Progenitor cell of endocrine pancreas (in vitro differentiated cells): Measurements from ENCODE around the gene AVPI1. TPM values are rescaled to one million over a fixed set of nuclear protein-coding genes. Genes with fewer than 3 reads are reported as not detected.

Experiments
- DNase-seq: peaks from one replicate; pipeline ENCODE4 v3.0.0; 2021; ENCODE audit warnings: low spot score; ENCODE audit not compliant: unreplicated experiment
- H3K27ac Mint-ChIP-seq: 2 replicates; pipeline ENCODE4 v1.8.0; 2021; ENCODE audit warnings: mild to moderate bottlenecking, moderate library complexity, mixed read lengths
- H3K27me3 Mint-ChIP-seq: 2 replicates; pipeline ENCODE4 v1.8.0; 2021; ENCODE audit warnings: mixed read lengths
- H3K36me3 Mint-ChIP-seq: 2 replicates; pipeline ENCODE4 v1.8.0; 2022; ENCODE audit warnings: mixed read lengths; ENCODE audit not compliant: insufficient read depth
- H3K4me1 Mint-ChIP-seq: 2 replicates; pipeline ENCODE4 v1.8.0; 2021; ENCODE audit warnings: low read depth, mixed read lengths
- H3K4me3 Mint-ChIP-seq: 2 replicates; pipeline ENCODE4 v1.8.0; 2021; ENCODE audit warnings: low read depth, mild to moderate bottlenecking, moderate library complexity, mixed read lengths
- H3K9me3 Mint-ChIP-seq: 2 replicates; pipeline ENCODE4 v1.8.0; 2021; ENCODE audit warnings: low read depth, mixed read lengths
- total RNA-seq: library from RNA; stranded (reverse); gene quantifications from 2 replicates; pipeline ENCODE4 v1.2.1, GENCODE V29; 2021
- TF ChIP-seq, protein P1 (sequence below): fragments of 200-600 bp; sonication (generic); IDR thresholded peaks from one replicate; pipeline ENCODE4 v1.5.0; 2021; ENCODE audit warnings: antibody characterized with exemption, mild to moderate bottlenecking; ENCODE audit not compliant: unreplicated experiment

AVPI1 gene
- total RNA-seq, 1 donor from 2014 or later = 4.3 TPM

DNA sequence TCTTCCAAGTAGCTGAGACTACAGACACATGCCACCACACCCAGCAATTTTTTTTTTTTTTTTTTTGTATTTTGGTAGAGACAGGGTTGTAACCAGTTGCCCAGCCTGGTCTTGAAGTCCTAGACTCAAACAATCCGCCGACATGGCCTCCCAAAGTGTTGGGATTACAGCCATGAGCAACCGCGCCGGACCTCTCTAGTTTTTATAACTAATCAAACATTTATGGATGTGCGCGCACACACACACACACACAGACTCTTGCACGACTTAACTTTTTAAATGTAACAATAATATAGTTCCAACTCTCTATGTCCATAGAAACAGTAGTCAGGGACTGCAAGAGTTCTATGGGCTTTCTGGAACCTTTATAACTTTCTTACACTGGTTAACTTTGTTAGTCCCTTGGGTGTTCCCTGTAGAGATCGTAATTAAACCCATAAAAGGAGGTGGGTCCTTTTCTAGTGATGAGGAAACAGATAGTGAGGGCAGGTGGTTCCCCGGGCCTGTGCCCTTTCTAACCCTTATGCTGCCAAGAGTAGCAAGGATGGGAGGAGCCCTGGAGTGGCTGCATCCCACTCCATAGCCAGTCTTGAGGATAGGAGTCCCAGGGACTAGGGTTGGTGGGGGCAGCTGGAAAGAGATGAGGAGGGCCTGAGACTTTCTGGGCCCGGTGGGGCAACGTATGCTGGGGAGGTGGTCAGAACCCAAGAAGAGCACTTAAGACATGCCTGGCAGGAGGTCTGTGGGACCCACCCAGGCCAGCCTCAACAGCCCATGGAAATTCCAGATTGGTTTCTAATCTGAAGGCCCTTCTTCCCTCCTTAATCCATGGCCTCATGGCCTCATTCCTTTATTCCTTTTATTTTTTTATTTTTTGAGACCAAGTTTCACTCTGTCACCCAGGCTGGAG lies 35.1 kb upstream of the AVPI1 start:
- Mint-ChIP-seq H3K4me3 (no peak overlapping the region), H3K36me3 (peaks cover 2% of the 10 kb centered on the region), H3K9me3 (no peaks in the 10 kb centered on the region), H3K27ac (no peak overlapping the region), H3K27me3 (no peaks in the 10 kb centered on the region), H3K4me1 (peaks cover 4% of the 10 kb centered on the region)
- DNase-seq = no peak
- TF ChIP-seq, protein P1, sequence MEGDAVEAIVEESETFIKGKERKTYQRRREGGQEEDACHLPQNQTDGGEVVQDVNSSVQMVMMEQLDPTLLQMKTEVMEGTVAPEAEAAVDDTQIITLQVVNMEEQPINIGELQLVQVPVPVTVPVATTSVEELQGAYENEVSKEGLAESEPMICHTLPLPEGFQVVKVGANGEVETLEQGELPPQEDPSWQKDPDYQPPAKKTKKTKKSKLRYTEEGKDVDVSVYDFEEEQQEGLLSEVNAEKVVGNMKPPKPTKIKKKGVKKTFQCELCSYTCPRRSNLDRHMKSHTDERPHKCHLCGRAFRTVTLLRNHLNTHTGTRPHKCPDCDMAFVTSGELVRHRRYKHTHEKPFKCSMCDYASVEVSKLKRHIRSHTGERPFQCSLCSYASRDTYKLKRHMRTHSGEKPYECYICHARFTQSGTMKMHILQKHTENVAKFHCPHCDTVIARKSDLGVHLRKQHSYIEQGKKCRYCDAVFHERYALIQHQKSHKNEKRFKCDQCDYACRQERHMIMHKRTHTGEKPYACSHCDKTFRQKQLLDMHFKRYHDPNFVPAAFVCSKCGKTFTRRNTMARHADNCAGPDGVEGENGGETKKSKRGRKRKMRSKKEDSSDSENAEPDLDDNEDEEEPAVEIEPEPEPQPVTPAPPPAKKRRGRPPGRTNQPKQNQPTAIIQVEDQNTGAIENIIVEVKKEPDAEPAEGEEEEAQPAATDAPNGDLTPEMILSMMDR = no peak

DNA sequence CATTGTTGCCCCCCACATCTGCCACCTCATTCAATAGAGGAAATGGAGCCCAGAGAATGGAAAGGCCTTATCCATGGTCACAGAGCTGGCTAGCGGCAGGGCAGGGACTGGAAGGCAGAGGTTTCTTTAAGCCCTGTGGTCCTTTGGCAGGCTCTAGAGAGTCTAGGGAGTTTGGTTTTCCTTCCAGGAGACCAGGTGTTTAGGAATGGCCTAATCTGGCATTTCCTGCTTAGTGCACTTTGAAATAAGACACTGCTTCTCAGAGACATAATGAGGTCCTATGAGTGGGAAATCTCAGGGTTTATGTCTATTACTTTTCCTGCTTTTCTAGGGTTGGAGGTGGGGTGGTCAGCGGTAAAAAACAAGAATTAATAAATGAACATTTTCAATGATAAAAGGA lies 32.6 kb upstream of the AVPI1 start:
- no peak for DNase-seq
- no peak overlapping the region for H3K27ac Mint-ChIP-seq
- peaks cover 18% of the 10 kb centered on the region for H3K27me3 Mint-ChIP-seq
- peaks cover 2% of the 10 kb centered on the region for H3K36me3 Mint-ChIP-seq
- TF ChIP-seq, protein P1 = no peak
- H3K4me1 Mint-ChIP-seq = peaks cover 6% of the 10 kb centered on the region
- H3K9me3 Mint-ChIP-seq = no peaks in the 10 kb centered on the region
- H3K4me3 Mint-ChIP-seq = no peak overlapping the region

DNA sequence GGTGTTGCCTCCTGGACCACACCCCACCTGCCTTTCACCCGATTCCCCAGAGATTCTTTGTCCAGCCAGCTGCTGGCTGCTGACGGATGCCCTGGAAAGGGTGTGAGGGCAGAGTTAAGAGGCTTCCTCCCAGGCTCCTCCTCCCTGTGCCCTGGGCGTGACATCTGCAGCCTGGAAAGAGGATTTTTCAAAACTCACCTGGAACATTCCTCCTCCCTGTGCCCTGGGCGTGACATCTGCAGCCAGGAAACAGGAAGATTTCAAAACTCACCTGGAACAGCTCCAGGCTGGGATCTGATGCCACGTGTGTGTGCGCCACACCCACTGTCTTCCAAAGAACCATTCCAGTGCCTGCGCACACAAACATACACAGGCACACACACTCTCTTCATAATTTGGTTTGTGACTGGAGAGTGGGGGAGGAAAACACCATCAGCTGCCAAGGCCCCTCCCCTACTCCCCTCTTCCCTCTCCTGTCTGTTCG lies 31.7 kb upstream of the AVPI1 start:
- peaks cover 21% of the 10 kb centered on the region for H3K27me3 Mint-ChIP-seq
- H3K36me3 Mint-ChIP-seq = peaks cover 2% of the 10 kb centered on the region
- peaks cover 8% of the 10 kb centered on the region for H3K4me1 Mint-ChIP-seq
- no peak overlapping the region for H3K27ac Mint-ChIP-seq
- TF ChIP-seq, protein P1 = no peak
- no peaks in the 10 kb centered on the region for H3K9me3 Mint-ChIP-seq
- DNase-seq = no peak
- no peak overlapping the region for H3K4me3 Mint-ChIP-seq

GRCh38 chr10:97718178-97718577 lies 31.1 kb upstream of the AVPI1 start:
- Mint-ChIP-seq H3K9me3 (no peaks in the 10 kb centered on the region), H3K36me3 (peaks cover 2% of the 10 kb centered on the region), H3K4me1 (peaks cover 8% of the 10 kb centered on the region), H3K27me3 (peaks cover 21% of the 10 kb centered on the region), H3K27ac (peak overlapping the region; percentile 67), H3K4me3 (no peak overlapping the region)
- TF ChIP-seq, protein P1 = no peak
- DNase-seq = no peak

DNA sequence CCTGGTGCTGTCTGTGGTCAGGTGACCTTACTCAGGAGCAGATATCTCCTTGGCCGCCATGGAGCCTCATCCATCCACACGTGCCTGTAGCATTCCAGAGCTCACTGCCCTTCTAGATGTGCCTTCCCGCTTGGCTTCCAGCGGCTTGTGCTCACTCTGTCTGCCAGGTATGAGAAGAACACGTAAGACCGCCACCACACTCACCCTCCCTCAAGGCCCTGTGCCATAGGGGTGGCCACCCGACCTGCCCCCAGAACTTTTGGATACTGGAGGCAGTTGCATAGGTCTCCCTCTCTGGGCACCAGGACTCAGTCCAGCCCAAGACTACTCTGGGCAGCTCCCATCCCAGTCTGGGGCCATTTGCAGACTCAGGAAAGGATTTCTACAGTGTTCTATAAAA lies 30.6 kb upstream of the AVPI1 start:
- TF ChIP-seq, protein P1 = no peak
- peaks cover 2% of the 10 kb centered on the region for H3K36me3 Mint-ChIP-seq
- H3K4me3 Mint-ChIP-seq = no peak overlapping the region
- no peak for DNase-seq
- H3K27ac Mint-ChIP-seq = no peak overlapping the region
- no peaks in the 10 kb centered on the region for H3K9me3 Mint-ChIP-seq
- peaks cover 26% of the 10 kb centered on the region for H3K27me3 Mint-ChIP-seq
- peaks cover 11% of the 10 kb centered on the region for H3K4me1 Mint-ChIP-seq
